Neural progenitor cell (in vitro differentiated cells): ENCODE results near the gene PPP4C.

ENCODE experiments used
- EZH2 ChIP-seq: fragments of 200-600 bp; sonication (generic); IDR thresholded peaks from 2 replicates; pipeline ENCODE4 v1.6.1; 2017; ENCODE audit warnings: antibody characterized with exemption, mild to moderate bottlenecking, moderate library complexity
- EZH2phosphoT487 ChIP-seq: fragments of 200-600 bp; sonication (generic); IDR thresholded peaks from 2 replicates; pipeline ENCODE4 v1.6.1; 2017; ENCODE audit warnings: antibody characterized with exemption
- TF ChIP-seq, protein P1 (sequence below): fragments of 200-600 bp; sonication (generic); IDR thresholded peaks from 2 replicates; pipeline ENCODE4 v1.5.1; 2017; ENCODE audit warnings: antibody characterized with exemption, mild to moderate bottlenecking

DNA sequence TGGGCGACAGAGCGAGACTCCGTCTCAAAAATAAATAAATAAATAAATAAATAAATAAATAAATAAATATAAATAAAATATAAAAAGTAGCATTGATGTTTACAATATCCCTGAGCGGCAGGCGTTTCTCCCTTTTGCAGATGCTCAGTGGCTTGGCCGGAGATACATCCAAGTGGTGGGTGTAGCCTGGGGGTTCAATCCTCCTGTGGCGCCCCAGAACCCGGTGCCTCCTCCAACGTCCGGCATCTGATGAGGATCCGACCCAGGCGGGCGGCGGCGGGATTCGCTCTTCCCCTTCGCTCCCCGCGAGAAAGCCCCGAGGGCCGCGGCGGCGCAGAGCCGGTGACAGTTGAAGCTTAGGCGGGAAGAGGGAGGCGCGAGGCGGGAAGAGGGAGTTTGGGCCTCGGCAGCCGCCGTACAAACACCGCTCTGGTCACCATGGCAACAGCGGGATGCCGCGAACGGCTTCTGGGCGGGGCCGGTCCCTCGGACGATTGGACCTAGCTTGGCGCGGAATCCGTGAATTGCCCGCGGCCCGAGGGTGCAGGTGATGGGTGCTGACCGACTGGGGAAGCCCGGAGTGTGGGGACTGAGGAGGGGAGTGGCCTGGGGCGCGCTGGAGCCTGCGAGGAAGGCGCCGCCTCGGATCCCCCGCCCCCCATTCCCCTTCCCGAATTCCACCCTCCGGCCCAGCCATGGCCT, 23.0 kb upstream of the PPP4C start:
- TF ChIP-seq, protein P1, sequence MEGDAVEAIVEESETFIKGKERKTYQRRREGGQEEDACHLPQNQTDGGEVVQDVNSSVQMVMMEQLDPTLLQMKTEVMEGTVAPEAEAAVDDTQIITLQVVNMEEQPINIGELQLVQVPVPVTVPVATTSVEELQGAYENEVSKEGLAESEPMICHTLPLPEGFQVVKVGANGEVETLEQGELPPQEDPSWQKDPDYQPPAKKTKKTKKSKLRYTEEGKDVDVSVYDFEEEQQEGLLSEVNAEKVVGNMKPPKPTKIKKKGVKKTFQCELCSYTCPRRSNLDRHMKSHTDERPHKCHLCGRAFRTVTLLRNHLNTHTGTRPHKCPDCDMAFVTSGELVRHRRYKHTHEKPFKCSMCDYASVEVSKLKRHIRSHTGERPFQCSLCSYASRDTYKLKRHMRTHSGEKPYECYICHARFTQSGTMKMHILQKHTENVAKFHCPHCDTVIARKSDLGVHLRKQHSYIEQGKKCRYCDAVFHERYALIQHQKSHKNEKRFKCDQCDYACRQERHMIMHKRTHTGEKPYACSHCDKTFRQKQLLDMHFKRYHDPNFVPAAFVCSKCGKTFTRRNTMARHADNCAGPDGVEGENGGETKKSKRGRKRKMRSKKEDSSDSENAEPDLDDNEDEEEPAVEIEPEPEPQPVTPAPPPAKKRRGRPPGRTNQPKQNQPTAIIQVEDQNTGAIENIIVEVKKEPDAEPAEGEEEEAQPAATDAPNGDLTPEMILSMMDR: no peak
- TF ChIP-seq EZH2: no peak
- no peak for TF ChIP-seq EZH2phosphoT487
